Placental epithelial cell (primary cell): ENCODE data around the gene CCL2. TPM values are rescaled to one million over a fixed set of nuclear protein-coding genes. Genes with fewer than 3 reads are reported as not detected.

ENCODE experiments used
- total RNA-seq: library from RNA; depleted of rRNA; stranded (reverse); fragments of >200 nt; gene quantifications from 2 replicates; pipeline ENCODE4 v1.2.3, GENCODE V29; 2012

CCL2 gene
- total RNA-seq, result 0.22 TPM in 1 of 2 replicates, not detected in the other

DNA sequence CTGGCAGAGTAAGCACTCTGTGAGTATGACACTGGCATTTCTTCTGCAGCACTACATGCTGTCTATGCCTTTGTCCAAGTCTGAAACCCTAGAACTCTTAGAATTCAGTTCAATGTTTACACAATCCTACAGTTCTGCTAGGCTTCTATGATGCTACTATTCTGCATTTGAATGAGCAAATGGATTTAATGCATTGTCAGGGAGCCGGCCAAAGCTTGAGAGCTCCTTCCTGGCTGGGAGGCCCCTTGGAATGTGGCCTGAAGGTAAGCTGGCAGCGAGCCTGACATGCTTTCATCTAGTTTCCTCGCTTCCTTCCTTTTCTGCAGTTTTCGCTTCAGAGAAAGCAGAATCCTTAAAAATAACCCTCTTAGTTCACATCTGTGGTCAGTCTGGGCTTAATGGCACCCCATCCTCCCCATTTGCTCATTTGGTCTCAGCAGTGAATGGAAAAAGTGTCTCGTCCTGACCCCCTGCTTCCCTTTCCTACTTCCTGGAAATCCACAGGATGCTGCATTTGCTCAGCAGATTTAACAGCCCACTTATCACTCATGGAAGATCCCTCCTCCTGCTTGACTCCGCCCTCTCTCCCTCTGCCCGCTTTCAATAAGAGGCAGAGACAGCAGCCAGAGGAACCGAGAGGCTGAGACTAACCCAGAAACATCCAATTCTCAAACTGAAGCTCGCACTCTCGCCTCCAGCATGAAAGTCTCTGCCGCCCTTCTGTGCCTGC is at the start of gene CCL2:
Gene CCL2, plus strand, starts transcription at position 635 of the 730 bp plus-strand sequence. Its CDS starts 65 bp downstream, at position 700.

DNA sequence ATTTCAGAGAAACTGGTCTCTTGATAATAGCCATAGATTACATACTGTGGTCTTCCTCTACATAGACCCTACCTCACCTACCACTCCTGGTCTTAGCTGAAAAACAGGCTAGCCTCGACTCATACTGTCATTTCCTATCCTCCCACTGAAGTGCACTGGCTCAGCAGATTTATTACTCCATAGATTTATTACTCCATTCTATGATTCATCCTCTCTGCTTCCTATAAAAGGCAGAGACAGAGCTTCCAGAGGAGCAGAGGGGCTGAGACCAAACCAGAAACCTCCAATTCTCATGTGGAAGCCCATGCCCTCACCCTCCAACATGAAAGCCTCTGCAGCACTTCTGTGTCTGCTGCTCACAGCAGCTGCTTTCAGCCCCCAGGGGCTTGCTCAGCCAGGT is 14.9 kb downstream of the CCL2 start, which contains the start of gene CCL7:
Gene CCL7, plus strand, starts transcription at position 253 of the 400 bp plus-strand sequence. Its CDS starts 70 bp downstream, at position 323.

DNA sequence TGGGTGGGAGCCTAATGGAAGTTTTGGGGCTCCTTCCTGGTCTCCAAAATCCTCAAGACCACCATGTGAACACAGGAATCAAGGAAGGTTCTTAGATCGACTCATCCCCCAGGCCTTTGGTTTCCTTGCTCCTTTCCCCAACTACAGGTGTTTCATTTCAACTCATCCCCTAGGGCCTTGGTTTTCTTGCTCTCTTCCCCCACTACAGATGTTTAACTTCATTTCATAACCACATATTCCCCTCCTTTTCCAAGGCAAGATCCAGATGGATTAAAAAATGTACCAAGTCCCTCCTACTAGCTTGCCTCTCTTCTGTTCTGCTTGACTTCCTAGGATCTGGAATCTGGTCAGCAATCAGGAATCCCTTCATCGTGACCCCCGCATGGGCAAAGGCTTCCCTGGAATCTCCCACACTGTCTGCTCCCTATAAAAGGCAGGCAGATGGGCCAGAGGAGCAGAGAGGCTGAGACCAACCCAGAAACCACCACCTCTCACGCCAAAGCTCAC is 30.3 kb downstream of the CCL2 start, which contains the start of gene CCL11:
Gene CCL11, plus strand, starts transcription at position 457 of the 507 bp plus-strand sequence. CDS start 67 bp downstream, outside the sequence.

Other genes with a start within 250 kb of the CCL2 start
- not detected in 2 replicates for gene CCL7, start 14.9 kb downstream of the CCL2 start, total RNA-seq
- gene CCL11, start 30.5 kb downstream of the CCL2 start, total RNA-seq, result not detected in 2 replicates
- gene CCL8, start 64.2 kb downstream of the CCL2 start, total RNA-seq, result not detected in 2 replicates
- not detected in 2 replicates for gene CCL13, start 101.2 kb downstream of the CCL2 start, total RNA-seq
- gene CCL1, start 107.9 kb downstream of the CCL2 start, total RNA-seq, result not detected in 2 replicates